ENCODE measurements around the gene ECHS1. TPM values are rescaled to one million over a fixed set of nuclear protein-coding genes. Genes with fewer than 3 reads are reported as not detected.
A peak's percentile ranks its signal among the peaks of the same experiment; 100 is the strongest.

The ECHS1 gene
- total RNA-seq, 1 experiment from 2014 or later: 58.0 TPM

GRCh38 chr10:133379801-133380666 is 6.9 kb upstream of the ECHS1 start:
- H3K9me3 ChIP-seq (ENCODE audit: control insufficient read depth in 1 of 2, insufficient read depth in 1 of 2, low read depth in 1 of 2, low read length in 2 of 2): no peaks in the 10 kb centered on the region
- ATAC-seq: peak; percentile 8; the same call in 1 of the 2 replicates
- RAD21 ChIA-PET (ENCODE audit: low non-redundant PET in 1 of 2, low total read pairs in 2 of 2, uncharacterized antibody in 2 of 2, unreplicated experiment in 2 of 2): no interaction called here
- H3K9ac ChIP-seq (ENCODE audit: low read length): no peak overlapping the region
- H3K4me3 ChIP-seq (replicated peaks in 1 of 2; ENCODE audit: low read depth in 1 of 2, low read length in 2 of 2): peak overlapping the region; percentile 28 to 46
- BruUV-seq (replicated peaks): no TSS peak
- H3K36me3 ChIP-seq (ENCODE audit: control insufficient read depth in 1 of 2, insufficient read depth in 2 of 2, low read length in 2 of 2): no peaks in the 10 kb centered on the region
- POLR2A ChIA-PET: no interaction called here
- H2AFZ ChIP-seq (ENCODE audit: low read depth, low read length, poor library complexity, severe bottlenecking): no peak overlapping the region
- intact Hi-C loops (cut with micrococcal nuclease): no loop called here
- H4K20me1 ChIP-seq (ENCODE audit: insufficient read depth): no peaks in the 10 kb centered on the region
- no peaks in the 10 kb centered on the region for H3K27me3 ChIP-seq (ENCODE audit: insufficient read depth, low read length)
- H3K4me2 ChIP-seq (ENCODE audit: low read length): peak overlapping the region; percentile 62
- no peak for DNase-seq (ENCODE audit: low read depth, low spot score)
- CTCF ChIA-PET: no interaction called here
- H3K79me2 ChIP-seq (ENCODE audit: insufficient read depth, low read length): no peaks in the 10 kb centered on the region
- TF ChIP-seq ZFX (IDR thresholded peaks at IDR 0.05) (no peak), ATF3 (IDR thresholded peaks at IDR 0.05) (no peak), POLR2A (IDR thresholded peaks at IDR 0.05; ENCODE audit: borderline replicate concordance, extremely low read depth, insufficient read depth, insufficient read length) (no peak), RAD21 (IDR thresholded peaks at IDR 0.05; ENCODE audit: low read depth) (no peak), JUND (IDR thresholded peaks at IDR 0.05) (no peak), SIN3A (IDR thresholded peaks at IDR 0.05; ENCODE audit: low read depth) (no peak), ZNF274 (IDR thresholded peaks at IDR 0.05; ENCODE audit: low read depth, low read length) (no peak), CEBPB (IDR thresholded peaks at IDR 0.05; ENCODE audit: low read depth) (no peak), SRF (IDR thresholded peaks at IDR 0.05; ENCODE audit: low read depth) (no peak), TCF7L2 (IDR thresholded peaks at IDR 0.05; ENCODE audit: borderline replicate concordance, extremely low read depth, insufficient read depth, insufficient read length) (no peak), EZH2 (IDR thresholded peaks at IDR 0.05) (no peak), CBX3 (IDR thresholded peaks at IDR 0.05; ENCODE audit: low read depth) (no peak), MAX (IDR thresholded peaks at IDR 0.05) (no peak), SP1 (IDR thresholded peaks at IDR 0.05; ENCODE audit: low read depth) (no peak)
- H3K9me2 ChIP-seq (ENCODE audit: insufficient read depth): no peaks in the 10 kb centered on the region
- H3K4me1 ChIP-seq (ENCODE audit: control insufficient read depth in 1 of 2, insufficient read depth in 2 of 2, low read length in 2 of 2): peaks cover 0 to 6% of the 10 kb centered on the region in 2 experiments; a peak in 1 of 4 replicates
- H3K27ac ChIP-seq (ENCODE audit: low read depth, low read length): no peak overlapping the region
